DOHH2 (cell line): Measurements from ENCODE around the gene ANKHD1.

Experiments used
- CTCF ChIP-seq: fragments of 200-600 bp; sonication (generic); IDR thresholded peaks from one replicate; pipeline ENCODE4 v1.5.1; 2014; ENCODE audit warnings: antibody characterized with exemption, mild to moderate bottlenecking, low read depth, low read length; ENCODE audit not compliant: poor library complexity, severe bottlenecking
- EZH2phosphoT487 ChIP-seq: fragments of 200-600 bp; sonication (generic); IDR thresholded peaks from 2 replicates; pipeline ENCODE4 v1.6.1; 2017; ENCODE audit warnings: borderline replicate concordance, mild to moderate bottlenecking, antibody characterized with exemption, low read length, moderate library complexity, mixed read lengths

- TF ChIP-seq CTCF = no peak
- TF ChIP-seq EZH2phosphoT487 = no peak
Measured at GRCh38 chr5:140565024-140565779, 163.6 kb downstream of the ANKHD1 start.
